SW 1271 (cell line): ENCODE results near the gene VWC2L.

Source experiments
- DNase-seq, 2 experiments: peaks; one replicate each; lab custom pipeline; 2025; lab: John Stamatoyannopoulos, UW

Gene VWC2L

GRCh38 chr2:214542295-214542694, 131.4 kb downstream of the VWC2L start:
- DNase-seq: no peak

- DNase-seq: peak in 1 of 2 experiments; percentile 15
These were observed 132.0 kb downstream of the VWC2L start for GRCh38 chr2:214542866-214543265.

- DNase-seq: no peak
These were observed 132.6 kb downstream of the VWC2L start for GRCh38 chr2:214543386-214543955.

- no peak for DNase-seq
These were observed 135.2 kb downstream of the VWC2L start for GRCh38 chr2:214545898-214546542.

- DNase-seq: no peak
These were observed 137.1 kb downstream of the VWC2L start for GRCh38 chr2:214547931-214548330.

GRCh38 chr2:214549946-214550345, 139.1 kb downstream of the VWC2L start:
- no peak for DNase-seq

GRCh38 chr2:214550786-214551185, 139.9 kb downstream of the VWC2L start:
- no peak for DNase-seq

GRCh38 chr2:214557884-214558283, 147.0 kb downstream of the VWC2L start:
- DNase-seq: no peak

GRCh38 chr2:214558341-214558740, 147.5 kb downstream of the VWC2L start:
- DNase-seq: no peak

- no peak for DNase-seq
These were observed 149.3 kb downstream of the VWC2L start for GRCh38 chr2:214560176-214560575.

GRCh38 chr2:214560618-214561190, 149.8 kb downstream of the VWC2L start:
- DNase-seq: no peak

- no peak for DNase-seq
These were observed 154.4 kb downstream of the VWC2L start for GRCh38 chr2:214565246-214565645.

GRCh38 chr2:214566457-214566856, 155.6 kb downstream of the VWC2L start:
- no peak for DNase-seq

- no peak for DNase-seq
These were observed 158.7 kb downstream of the VWC2L start for GRCh38 chr2:214569419-214570035.

GRCh38 chr2:214574084-214574781, 163.4 kb downstream of the VWC2L start:
- no peak for DNase-seq

- DNase-seq: no peak
These were observed 164.2 kb downstream of the VWC2L start for GRCh38 chr2:214575030-214575429.

GRCh38 chr2:214575465-214575864, 164.6 kb downstream of the VWC2L start:
- no peak for DNase-seq

GRCh38 chr2:214577769-214578168, 166.9 kb downstream of the VWC2L start:
- DNase-seq: no peak

- no peak for DNase-seq
These were observed 167.6 kb downstream of the VWC2L start for GRCh38 chr2:214578442-214578841.

GRCh38 chr2:214579035-214579434, 168.2 kb downstream of the VWC2L start:
- DNase-seq: no peak

GRCh38 chr2:214587442-214587841, 176.6 kb downstream of the VWC2L start:
- DNase-seq: no peak

GRCh38 chr2:214591366-214591765, 180.5 kb downstream of the VWC2L start:
- no peak for DNase-seq

GRCh38 chr2:214592011-214592410, 181.2 kb downstream of the VWC2L start:
- DNase-seq: no peak
